HCT116 (cell line): Measurements from ENCODE around the gene CERS5. TPM values are rescaled to one million over a fixed set of nuclear protein-coding genes. Genes with fewer than 3 reads are reported as not detected.

Experiments
- ATAC-seq: fragments of 200-7000 bp; cut with Tn5 transposase; 2 replicates; pipeline ENCODE4 v1.9.1; 2020; ENCODE audit warnings: mild to moderate bottlenecking, moderate library complexity
- BruUV-seq: library from RNA; stranded (reverse); fragments of 400-500 nt; replicated peaks from 2 replicates; lab custom pipeline; 2021; lab: Mats Ljungman, UMichigan
- CTCF ChIA-PET: fragments of 300-600 bp; sonication (Branson Sonifier 250); formaldehyde crosslinking; loops from one replicate; lab custom pipeline; 2021; ENCODE audit warnings: antibody characterized with exemption; lab: Charles Lee
- POLR2A ChIA-PET: fragments of 300-600, 350-600 bp; sonication (Branson Sonifier 250); formaldehyde crosslinking; loops from one replicate; lab custom pipeline; 2021; ENCODE audit warnings: antibody characterized with exemption; lab: Charles Lee
- RAD21 ChIA-PET, 2 experiments: fragments of 300-600 bp; sonication (Branson Sonifier 250); formaldehyde crosslinking; loops; one replicate each; lab custom pipeline; 2023; ENCODE audit warnings: low total read pairs in 2 of 2; ENCODE audit not compliant: uncharacterized antibody in 2 of 2, unreplicated experiment in 2 of 2, low non-redundant PET in 1 of 2; lab: Charles Lee
- DNase-seq: peaks from one replicate; pipeline ENCODE4 v3.0.0-alpha.2; 2010; ENCODE audit warnings: low read depth, low spot score
- H2AFZ ChIP-seq: fragments of 200-600 bp; shearing (Covaris generic), sonication (generic); 2 replicates; pipeline ENCODE4 v1.6.1; 2017; ENCODE audit warnings: low read depth, mixed run types, mixed read lengths, antibody characterized with exemption, low read length; ENCODE audit not compliant: poor library complexity, severe bottlenecking
- H3K27ac ChIP-seq: 2 replicates; pipeline ENCODE4 v1.5.1; 2012; ENCODE audit warnings: low read depth, low read length
- H3K27me3 ChIP-seq: fragments of 200-600 bp; sonication (generic); 2 replicates; pipeline ENCODE4 v1.6.1; 2016; ENCODE audit warnings: mixed run types, low read length, mixed read lengths; ENCODE audit not compliant: insufficient read depth
- H3K36me3 ChIP-seq, 2 experiments: fragments of 200-500 bp in 1 of 2; fragments of 200-600 bp in 1 of 2; sonication (Bioruptor generic) in 1 of 2; sonication (generic) in 1 of 2; 2 replicates each; pipeline versions ENCODE4 v1.5.1 to v1.6.1; 2014 to 2016; ENCODE audit warnings: low read length in 2 of 2, inconsistent platforms in 1 of 2, mixed read lengths in 1 of 2, mixed run types in 1 of 2; ENCODE audit not compliant: insufficient read depth in 2 of 2, control insufficient read depth in 1 of 2
- H3K4me1 ChIP-seq, 2 experiments: fragments of 200-600 bp in 1 of 2; sonication (generic) in 1 of 2; 2 replicates each; pipeline versions ENCODE4 v1.5.1 to v1.6.1; 2012 to 2017; ENCODE audit warnings: low read length in 2 of 2, inconsistent platforms in 1 of 2, mild to moderate bottlenecking in 1 of 2, mixed read lengths in 1 of 2, mixed run types in 1 of 2, moderate library complexity in 1 of 2; ENCODE audit not compliant: insufficient read depth in 2 of 2, control insufficient read depth in 1 of 2
- H3K4me2 ChIP-seq: fragments of 200-600 bp; sonication (generic); 2 replicates; pipeline ENCODE4 v1.6.1; 2017; ENCODE audit warnings: mixed run types, low read length, mixed read lengths
- H3K4me3 ChIP-seq, 2 experiments: fragments of 200-600 bp in 1 of 2; sonication (generic) in 1 of 2; replicated peaks in 1 of 2; 2 replicates each; pipeline ENCODE4 v1.5.1; 2011 to 2016; ENCODE audit warnings: low read length in 2 of 2, control low read depth in 1 of 2, low read depth in 1 of 2, mild to moderate bottlenecking in 1 of 2, mixed read lengths in 1 of 2, mixed run types in 1 of 2
- H3K79me2 ChIP-seq: fragments of 200-600 bp; sonication (generic); 2 replicates; pipeline ENCODE4 v1.6.1; 2017; ENCODE audit warnings: mild to moderate bottlenecking, mixed run types, low read length, moderate library complexity, mixed read lengths; ENCODE audit not compliant: insufficient read depth
- H3K9ac ChIP-seq: fragments of 200-600 bp; sonication (generic); 2 replicates; pipeline ENCODE4 v1.6.1; 2016; ENCODE audit warnings: low read length, mixed read lengths
- H3K9me2 ChIP-seq: fragments of 200-600 bp; sonication (generic), shearing (Covaris generic); 2 replicates; pipeline ENCODE4 v1.6.1; 2017; ENCODE audit warnings: mixed run types, mild to moderate bottlenecking, moderate library complexity; ENCODE audit not compliant: insufficient read depth
- H3K9me3 ChIP-seq, 2 experiments: fragments of 200-500 bp in 1 of 2; fragments of 200-600 bp in 1 of 2; sonication (Bioruptor generic) in 1 of 2; sonication (generic) in 1 of 2; 2 replicates each; pipeline ENCODE4 v1.6.1; 2014 to 2017; ENCODE audit warnings: low read length in 2 of 2, mixed read lengths in 2 of 2, inconsistent platforms in 1 of 2, low read depth in 1 of 2, mild to moderate bottlenecking in 1 of 2, mixed run types in 1 of 2, moderate library complexity in 1 of 2; ENCODE audit not compliant: control insufficient read depth in 1 of 2, insufficient read depth in 1 of 2
- H4K20me1 ChIP-seq: fragments of 200-600 bp; sonication (generic), shearing (Covaris generic); 2 replicates; pipeline ENCODE4 v1.6.1; 2017; ENCODE audit warnings: mixed run types, mild to moderate bottlenecking, moderate library complexity; ENCODE audit not compliant: insufficient read depth
- CBX3 ChIP-seq: IDR thresholded peaks from 2 replicates; pipeline ENCODE4 v1.6.1; 2012; ENCODE audit warnings: low read depth
- CEBPB ChIP-seq: IDR thresholded peaks from 2 replicates; pipeline ENCODE4 v1.6.1; 2012; ENCODE audit warnings: low read depth
- CTCF ChIP-seq, 3 experiments: fragments of 200-600 bp in 1 of 3; sonication (generic) in 1 of 3; IDR thresholded peaks in 2 of 3; conservative IDR thresholded peaks in 1 of 3; 2 replicates each; pipeline ENCODE4 v1.5.1; 2012 to 2017; ENCODE audit warnings: low read depth in 2 of 3, low read length in 2 of 3, antibody characterized with exemption in 1 of 3, borderline replicate concordance in 1 of 3, control low read depth in 1 of 3, mild to moderate bottlenecking in 1 of 3, mixed read lengths in 1 of 3, mixed run types in 1 of 3, moderate library complexity in 1 of 3; ENCODE audit not compliant: insufficient read depth in 1 of 3
- EGR1 ChIP-seq: IDR thresholded peaks from 2 replicates; pipeline ENCODE4 v1.6.1; 2012; ENCODE audit warnings: low read depth
- ELF1 ChIP-seq: IDR thresholded peaks from 2 replicates; pipeline ENCODE4 v1.6.1; 2012; ENCODE audit warnings: low read depth, borderline replicate concordance
- EZH2 ChIP-seq: fragments of 200-600 bp; sonication (generic); IDR thresholded peaks from 2 replicates; pipeline ENCODE4 v1.6.1; 2017; ENCODE audit warnings: antibody characterized with exemption, mixed run types
- FOSL1 ChIP-seq: IDR thresholded peaks from 2 replicates; pipeline ENCODE4 v1.6.1; 2012; ENCODE audit warnings: low read depth
- MAX ChIP-seq: IDR thresholded peaks from 2 replicates; pipeline ENCODE4 v1.6.1; 2012
- POLR2A ChIP-seq: IDR thresholded peaks from 2 replicates; pipeline ENCODE4 v1.7.0; 2011; ENCODE audit warnings: borderline replicate concordance; ENCODE audit not compliant: insufficient read depth, insufficient read length; ENCODE audit errors: extremely low read depth
- POLR2AphosphoS5 ChIP-seq: IDR thresholded peaks from 2 replicates; pipeline ENCODE4 v1.6.1; 2011; ENCODE audit warnings: mild to moderate bottlenecking, low read depth, low read length, moderate library complexity
- REST ChIP-seq: IDR thresholded peaks from 2 replicates; pipeline ENCODE4 v1.6.1; 2012; ENCODE audit warnings: low read depth
- SIN3A ChIP-seq: IDR thresholded peaks from 2 replicates; pipeline ENCODE4 v1.6.1; 2012; ENCODE audit warnings: low read depth
- SP1 ChIP-seq: IDR thresholded peaks from 2 replicates; pipeline ENCODE4 v1.6.1; 2012; ENCODE audit warnings: low read depth
- SRF ChIP-seq: IDR thresholded peaks from 2 replicates; pipeline ENCODE4 v1.6.1; 2012; ENCODE audit warnings: low read depth
- TCF7L2 ChIP-seq: IDR thresholded peaks from 2 replicates; pipeline ENCODE4 v1.7.0; 2011; ENCODE audit warnings: borderline replicate concordance, inconsistent platforms; ENCODE audit not compliant: insufficient read depth, insufficient read length; ENCODE audit errors: extremely low read depth
- ZBTB33 ChIP-seq: IDR thresholded peaks from 2 replicates; pipeline ENCODE4 v1.6.1; 2011; ENCODE audit warnings: mild to moderate bottlenecking, low read length, moderate library complexity; ENCODE audit not compliant: insufficient replicate concordance; ENCODE audit errors: extremely low read depth
- ZFX ChIP-seq: fragments of 450-650 bp; IDR thresholded peaks from 2 replicates; pipeline ENCODE4 v1.6.1; 2017
- intact Hi-C: fragments of 100-400 bp; cut with micrococcal nuclease; formaldehyde crosslinking; loops from 2 replicates; pipeline ENCODE4 v1.10.0; 2022
- total RNA-seq: library from RNA; stranded (reverse); gene quantifications from one replicate; pipeline ENCODE4 v1.2.1, GENCODE V29; 2021; ENCODE audit not compliant: unreplicated experiment

The CERS5 gene
- total RNA-seq, 1 experiment from 2014 or later = 33.4 TPM

GRCh38 chr12:50104417-50105366 is 62.5 kb downstream of the CERS5 start:
- ATAC-seq = no peak
- BruUV-seq = no TSS peak

More at GRCh38 chr12:50104417-50105366, 62.5 kb downstream of the CERS5 start:
- H3K4me2 ChIP-seq = peak overlapping the region; percentile 60
- H3K9me3 ChIP-seq = no peaks in the 10 kb centered on the region
- H3K27me3 ChIP-seq = no peaks in the 10 kb centered on the region
- no peak overlapping the region for H3K27ac ChIP-seq
- H3K36me3 ChIP-seq = peaks cover under 1 to 5% of the 10 kb centered on the region in 2 experiments; a peak in 2 of 4 replicates
- TF ChIP-seq MAX (no peak), SIN3A (no peak), REST (no peak), CBX3 (no peak), FOSL1 (no peak), SRF (no peak), POLR2AphosphoS5 (no peak), SP1 (no peak), ZFX (no peak), CEBPB (no peak), EGR1 (no peak), ZBTB33 (no peak), ELF1 (no peak), TCF7L2 (no peak), POLR2A (no peak), CTCF (IDR thresholded peaks at IDR 0.05 in 2 of 3, conservative IDR thresholded peaks at IDR 0.05 in 1 of 3; ENCODE audit: borderline replicate concordance in 1 of 3, insufficient read depth in 1 of 3, low read depth in 2 of 3, low read length in 2 of 3) (no peak), EZH2 (no peak)
- TF ChIP-seq, all 23 proteins: peak for 0
- ChIA-PET CTCF (interaction anchor here (0.9 to 1.4 kb wide), 5 partner anchors 7 to 71 kb away, joined by 3 to 8 read pairs (median 4); partner anchors contain the start of genes CERS5, COX14 and SMARCD1), POLR2A (interaction anchor here (1.4 kb wide), 1 partner anchor 8 kb away, joined by 5 read pairs; the partner anchor contains the start of gene COX14), RAD21 (interaction anchor here in 1 of 2 experiments (0.5 to 1.5 kb wide), 2 partner anchors 13 to 210 kb away, joined by 3 to 9 read pairs; no protein-coding TSS in a partner anchor)
- Histone ChIP-seq H2AFZ (no peak overlapping the region), H4K20me1 (no peaks in the 10 kb centered on the region), H3K4me1 (peaks cover 10 to 13% of the 10 kb centered on the region in 2 experiments), H3K4me3 (peak overlapping the region in 1 of 2 experiments; percentile 35; a peak in 1 of 4 replicates), H3K79me2 (no peaks in the 10 kb centered on the region), H3K9ac (0 out of 2 replicates have a peak overlapping the region, but pooled peaks have one; percentile 3), H3K9me2 (no peaks in the 10 kb centered on the region)
- intact Hi-C loops = no loop called here
- DNase-seq = no peak
